WTC11 (cell line): Measurements from ENCODE around the gene TEFM.

Source experiments
- CDX4 ChIP-seq: fragments of 250-450 bp; sonication (Bioruptor Pico); IDR thresholded peaks from 2 replicates; pipeline ENCODE4 v1.9.0; 2021; ENCODE audit warnings: moderate library complexity, mild to moderate bottlenecking, inconsistent platforms, borderline replicate concordance
- CTCF ChIP-seq: fragments of 200-600 bp; IDR thresholded peaks from 2 replicates; pipeline ENCODE4 v1.8.0; 2022; ENCODE audit warnings: antibody characterized with exemption
- ELF4 ChIP-seq: sonication (generic); formaldehyde crosslinking; IDR thresholded peaks from 2 replicates; pipeline ENCODE4 v1.8.1; 2022; ENCODE audit warnings: low read depth, mild to moderate bottlenecking, moderate library complexity, missing genetic modification reagents
- GABPB1 ChIP-seq: sonication (generic); formaldehyde crosslinking; IDR thresholded peaks from 2 replicates; pipeline ENCODE4 v1.8.1; 2023; ENCODE audit warnings: mild to moderate bottlenecking, missing genetic modification reagents
- JAZF1 ChIP-seq: fragments of 250-450 bp; sonication (Bioruptor Pico); IDR thresholded peaks from 2 replicates; pipeline ENCODE4 v1.9.0; 2021; ENCODE audit warnings: moderate library complexity, mild to moderate bottlenecking, inconsistent platforms
- JUN ChIP-seq: sonication (generic); formaldehyde crosslinking; IDR thresholded peaks from 2 replicates; pipeline ENCODE4 v1.8.0; 2023; ENCODE audit warnings: mild to moderate bottlenecking, missing genetic modification reagents
- MLX ChIP-seq: sonication (generic); formaldehyde crosslinking; IDR thresholded peaks from 2 replicates; pipeline ENCODE4 v1.8.1; 2023; ENCODE audit warnings: mild to moderate bottlenecking, missing genetic modification reagents, moderate library complexity
- NFYB ChIP-seq: sonication (generic); formaldehyde crosslinking; conservative IDR thresholded peaks from 2 replicates; pipeline ENCODE4 v1.8.0; 2022; ENCODE audit warnings: low read depth, missing genetic modification reagents
- RELA ChIP-seq: sonication (generic); formaldehyde crosslinking; IDR thresholded peaks from 2 replicates; pipeline ENCODE4 v1.8.1; 2022; ENCODE audit warnings: missing genetic modification reagents, mild to moderate bottlenecking, borderline replicate concordance
- SMAD3 ChIP-seq: sonication (generic); formaldehyde crosslinking; IDR thresholded peaks from 2 replicates; pipeline ENCODE4 v1.8.0; 2022; ENCODE audit warnings: missing genetic modification reagents, mild to moderate bottlenecking, borderline replicate concordance
- TF ChIP-seq, protein P1 (sequence below): sonication (generic); formaldehyde crosslinking; IDR thresholded peaks from 2 replicates; pipeline ENCODE4 v1.8.1; 2022; ENCODE audit warnings: mild to moderate bottlenecking, missing genetic modification reagents, moderate library complexity, borderline replicate concordance
- TF ChIP-seq, protein P2 (sequence below): sonication (generic); formaldehyde crosslinking; IDR thresholded peaks from 2 replicates; pipeline ENCODE4 v1.8.1; 2022; ENCODE audit warnings: low read depth, missing genetic modification reagents, borderline replicate concordance

- TF ChIP-seq MLX (no peak), CTCF (no peak), CDX4 (no peak), JUN (CRISPR knock-in tag) (no peak), SMAD3 (CRISPR knock-in tag) (no peak), NFYB (no peak), JAZF1 (CRISPR knock-in tag) (no peak), ELF4 (CRISPR knock-in tag) (no peak), RELA (CRISPR knock-in tag) (no peak), GABPB1 (no peak)
- TF ChIP-seq, protein P1, sequence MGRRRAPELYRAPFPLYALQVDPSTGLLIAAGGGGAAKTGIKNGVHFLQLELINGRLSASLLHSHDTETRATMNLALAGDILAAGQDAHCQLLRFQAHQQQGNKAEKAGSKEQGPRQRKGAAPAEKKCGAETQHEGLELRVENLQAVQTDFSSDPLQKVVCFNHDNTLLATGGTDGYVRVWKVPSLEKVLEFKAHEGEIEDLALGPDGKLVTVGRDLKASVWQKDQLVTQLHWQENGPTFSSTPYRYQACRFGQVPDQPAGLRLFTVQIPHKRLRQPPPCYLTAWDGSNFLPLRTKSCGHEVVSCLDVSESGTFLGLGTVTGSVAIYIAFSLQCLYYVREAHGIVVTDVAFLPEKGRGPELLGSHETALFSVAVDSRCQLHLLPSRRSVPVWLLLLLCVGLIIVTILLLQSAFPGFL (CRISPR knock-in tag) = no peak
- TF ChIP-seq, protein P2, sequence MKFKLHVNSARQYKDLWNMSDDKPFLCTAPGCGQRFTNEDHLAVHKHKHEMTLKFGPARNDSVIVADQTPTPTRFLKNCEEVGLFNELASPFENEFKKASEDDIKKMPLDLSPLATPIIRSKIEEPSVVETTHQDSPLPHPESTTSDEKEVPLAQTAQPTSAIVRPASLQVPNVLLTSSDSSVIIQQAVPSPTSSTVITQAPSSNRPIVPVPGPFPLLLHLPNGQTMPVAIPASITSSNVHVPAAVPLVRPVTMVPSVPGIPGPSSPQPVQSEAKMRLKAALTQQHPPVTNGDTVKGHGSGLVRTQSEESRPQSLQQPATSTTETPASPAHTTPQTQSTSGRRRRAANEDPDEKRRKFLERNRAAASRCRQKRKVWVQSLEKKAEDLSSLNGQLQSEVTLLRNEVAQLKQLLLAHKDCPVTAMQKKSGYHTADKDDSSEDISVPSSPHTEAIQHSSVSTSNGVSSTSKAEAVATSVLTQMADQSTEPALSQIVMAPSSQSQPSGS (CRISPR knock-in tag) = no peak
Measured at GRCh38 chr17:30897311-30897710, 8.7 kb downstream of the TEFM start.
